Liver (tissue), 9 donors: ENCODE data around the gene XNDC1N. TPM values are rescaled to one million over a fixed set of nuclear protein-coding genes. Genes with fewer than 3 reads are reported as not detected.

ENCODE experiments used
- DNase-seq: peaks from one replicate; pipeline ENCODE4 v3.0.0-alpha.2; 2017; ENCODE audit warnings: low spot score
- H3K27ac ChIP-seq, 2 donors: one replicate each; pipeline ENCODE4 v1.7.0; 2013; ENCODE audit warnings: inconsistent platforms in 2 of 2, low read length in 2 of 2, control low read depth in 1 of 2, low read depth in 1 of 2, mild to moderate bottlenecking in 1 of 2
- H3K27me3 ChIP-seq, 4 donors: one replicate each; pipeline versions ENCODE4 v1.6.1 to v1.7.0; 2013; ENCODE audit warnings: low read length in 3 of 4, inconsistent platforms in 1 of 4, mild to moderate bottlenecking in 1 of 4, moderate library complexity in 1 of 4; ENCODE audit not compliant: control insufficient read depth in 4 of 4, insufficient read depth in 4 of 4
- H3K36me3 ChIP-seq, 4 donors: one replicate each; pipeline versions ENCODE4 v1.6.1 to v1.7.0; 2013; ENCODE audit warnings: low read length in 3 of 4, mild to moderate bottlenecking in 3 of 4, low read depth in 1 of 4, moderate library complexity in 1 of 4; ENCODE audit not compliant: control insufficient read depth in 4 of 4, insufficient read depth in 3 of 4
- H3K4me1 ChIP-seq, 4 donors: one replicate each; pipeline versions ENCODE4 v1.6.1 to v1.7.0; 2013; ENCODE audit warnings: low read length in 3 of 4, mild to moderate bottlenecking in 3 of 4, moderate library complexity in 1 of 4; ENCODE audit not compliant: control insufficient read depth in 4 of 4, insufficient read depth in 4 of 4
- H3K4me3 ChIP-seq, 3 donors: one replicate each; pipeline versions ENCODE4 v1.6.1 to v1.7.0; 2013; ENCODE audit warnings: low read length in 3 of 3, control low read depth in 1 of 3, low read depth in 1 of 3, mild to moderate bottlenecking in 1 of 3
- H3K9ac ChIP-seq, 2 donors: one replicate each; pipeline ENCODE4 v1.7.0; 2013; ENCODE audit warnings: low read length in 2 of 2, mild to moderate bottlenecking in 2 of 2, moderate library complexity in 2 of 2, control low read depth in 1 of 2, low read depth in 1 of 2
- H3K9me3 ChIP-seq, 4 donors: one replicate each; pipeline versions ENCODE4 v1.6.1 to v1.7.0; 2013; ENCODE audit warnings: low read length in 3 of 4; ENCODE audit not compliant: control insufficient read depth in 4 of 4
- ATF3 ChIP-seq: IDR thresholded peaks from 2 replicates; pipeline ENCODE4 v1.6.1; 2016; ENCODE audit warnings: antibody characterized with exemption
- CTCF ChIP-seq: fragments of 150-350 bp; IDR thresholded peaks from 2 replicates; pipeline ENCODE4 v1.5.1; 2017; ENCODE audit warnings: improper control_type of control experiment, low read depth, low read length; ENCODE audit not compliant: missing input control
- EGR1 ChIP-seq, 2 donors: IDR thresholded peaks; 2 replicates each; pipeline ENCODE4 v1.6.1; 2016 to 2018; ENCODE audit warnings: antibody characterized with exemption in 2 of 2, low read depth in 2 of 2
- FOXA1 ChIP-seq: IDR thresholded peaks from 2 replicates; pipeline ENCODE4 v1.6.1; 2016; ENCODE audit warnings: antibody characterized with exemption
- FOXA2 ChIP-seq: IDR thresholded peaks from 2 replicates; pipeline ENCODE4 v1.6.1; 2016; ENCODE audit warnings: antibody characterized with exemption
- GABPA ChIP-seq, 2 donors: IDR thresholded peaks in 1 of 2; conservative IDR thresholded peaks in 1 of 2; 2 replicates each; pipeline ENCODE4 v1.6.1; 2016; ENCODE audit warnings: antibody characterized with exemption in 2 of 2, mild to moderate bottlenecking in 1 of 2, moderate library complexity in 1 of 2
- HNF4A ChIP-seq, 2 donors: conservative IDR thresholded peaks; 2 replicates each; pipeline ENCODE4 v1.6.1; 2016; ENCODE audit warnings: antibody characterized with exemption in 2 of 2, mild to moderate bottlenecking in 2 of 2
- HNF4G ChIP-seq: IDR thresholded peaks from 2 replicates; pipeline ENCODE4 v1.6.1; 2016; ENCODE audit warnings: antibody characterized with exemption
- JUND ChIP-seq, 2 donors: IDR thresholded peaks; 2 replicates each; pipeline ENCODE4 v1.6.1; 2016; ENCODE audit warnings: antibody characterized with exemption in 2 of 2
- MAX ChIP-seq: IDR thresholded peaks from 2 replicates; pipeline ENCODE4 v1.6.1; 2016; ENCODE audit warnings: antibody characterized with exemption
- NR2F2 ChIP-seq: IDR thresholded peaks from 2 replicates; pipeline ENCODE4 v1.6.1; 2016; ENCODE audit warnings: antibody characterized with exemption
- RAD21 ChIP-seq, 2 donors: IDR thresholded peaks; 2 replicates each; pipeline ENCODE4 v1.6.1; 2016; ENCODE audit warnings: antibody characterized with exemption in 2 of 2, mild to moderate bottlenecking in 2 of 2
- REST ChIP-seq: IDR thresholded peaks from 2 replicates; pipeline ENCODE4 v1.6.1; 2016; ENCODE audit warnings: antibody characterized with exemption, mild to moderate bottlenecking
- RXRA ChIP-seq, 2 donors: IDR thresholded peaks; 2 replicates each; pipeline ENCODE4 v1.6.1; 2017 to 2018; ENCODE audit warnings: antibody characterized with exemption in 2 of 2, mild to moderate bottlenecking in 1 of 2
- SP1 ChIP-seq: IDR thresholded peaks from 2 replicates; pipeline ENCODE4 v1.6.1; 2018; ENCODE audit warnings: antibody characterized with exemption, mild to moderate bottlenecking
- TAF1 ChIP-seq: conservative IDR thresholded peaks from 2 replicates; pipeline ENCODE4 v1.6.1; 2016; ENCODE audit warnings: antibody characterized with exemption, mild to moderate bottlenecking
- YY1 ChIP-seq: IDR thresholded peaks from 2 replicates; pipeline ENCODE4 v1.6.1; 2016; ENCODE audit warnings: antibody characterized with exemption, mild to moderate bottlenecking
- ZBTB33 ChIP-seq: IDR thresholded peaks from 2 replicates; pipeline ENCODE4 v1.6.1; 2016; ENCODE audit warnings: antibody characterized with exemption
- WGBS: extraction: QIAGEN DNeasy Blood & Tissue Kit; methylation state at CpG from one replicate; pipeline ENCODE4 v1.1.7; 2013; 5-methylcytosine and 5-hydroxymethylcytosine counted together
- polyA plus RNA-seq, 2 donors: library from polyadenylated mRNA; stranded (reverse) in 1 of 2; unstranded in 1 of 2; fragments of 200-250 nt in 1 of 2; fragments of >200 nt in 1 of 2; fragmentation: Nextera tagmentation in 1 of 2; extraction: Ambion mirVana in 1 of 2; gene quantifications; one replicate each; pipeline versions ENCODE4 v1.2.1 to v1.2.3, GENCODE V29; 2013 to 2015
- total RNA-seq, 2 donors: library from RNA; depleted of rRNA; stranded (reverse); fragments of >200 nt; gene quantifications; one replicate each; pipeline ENCODE4 v1.2.3, GENCODE V29; 2014
- donor health status: healthy.
- donor health status: healthy.
- donor health status: healthy.
- donor health status: healthy.
- donor health status: healthy.

Gene XNDC1N
- total and polyA plus RNA-seq, 4 donors: 0.59 to 7.9 (median 3.8) TPM

- Histone ChIP-seq H3K27ac (no peak overlapping the region), H3K4me3 (no peak overlapping the region), H3K27me3 (no peaks in the 10 kb centered on the region), H3K4me1 (peaks cover 11 to 33% (median 25%) of the 10 kb centered on the region in 4 donors), H3K36me3 (no peaks in the 10 kb centered on the region), H3K9me3 (no peaks in the 10 kb centered on the region), H3K9ac (no peak overlapping the region)
- no peak for DNase-seq
- TF ChIP-seq TAF1 (no peak), ZBTB33 (no peak), RXRA (IDR thresholded peaks at IDR 0.05) (no peak), CTCF (no peak), MAX (no peak), FOXA1 (no peak), REST (no peak), YY1 (no peak), FOXA2 (no peak), JUND (IDR thresholded peaks at IDR 0.05) (no peak), GABPA (IDR thresholded peaks at IDR 0.05 in 1 of 2, conservative IDR thresholded peaks at IDR 0.05 in 1 of 2) (no peak), ATF3 (no peak), HNF4G (no peak), HNF4A (conservative IDR thresholded peaks at IDR 0.05) (no peak), EGR1 (IDR thresholded peaks at IDR 0.05; ENCODE audit: low read depth in 2 of 2) (no peak), NR2F2 (no peak), RAD21 (IDR thresholded peaks at IDR 0.05) (no peak), SP1 (no peak)
- 94% methylated on average over 4 of the region's 4 CpGs for WGBS
These were observed 23.4 kb upstream of the XNDC1N start for GRCh38 chr11:71951741-71952310.
